H9 (cell line): ENCODE results near the gene CLMP. TPM values are rescaled to one million over a fixed set of nuclear protein-coding genes. Genes with fewer than 3 reads are reported as not detected.

ENCODE experiments used
- DNase-seq: peaks from one replicate; pipeline ENCODE4 v3.0.0-alpha.2; 2017
- H2AFZ ChIP-seq: one replicate; pipeline ENCODE4 v1.6.1; 2013; ENCODE audit warnings: mild to moderate bottlenecking, low read length, control low read depth, moderate library complexity
- H2AK5ac ChIP-seq: 2 replicates; pipeline ENCODE4 v1.6.1; 2013; ENCODE audit warnings: low read length, control low read depth, mixed read lengths; ENCODE audit not compliant: insufficient read length
- H2BK120ac ChIP-seq: one replicate; pipeline ENCODE4 v1.6.1; 2013; ENCODE audit warnings: low read depth, mild to moderate bottlenecking, low read length, control low read depth, inconsistent platforms; ENCODE audit not compliant: poor library complexity, severe bottlenecking
- H2BK12ac ChIP-seq: 2 replicates; pipeline ENCODE4 v1.6.1; 2013; ENCODE audit warnings: low read length, control low read depth, mixed read lengths, low read depth; ENCODE audit not compliant: insufficient read length
- H2BK15ac ChIP-seq: 2 replicates; pipeline ENCODE4 v1.6.1; 2013; ENCODE audit warnings: low read depth, low read length, control low read depth
- H2BK20ac ChIP-seq: one replicate; pipeline ENCODE4 v1.6.1; 2013; ENCODE audit warnings: low read depth, mild to moderate bottlenecking, low read length, control low read depth, inconsistent platforms; ENCODE audit not compliant: poor library complexity, severe bottlenecking
- H2BK5ac ChIP-seq: 2 replicates; pipeline ENCODE4 v1.6.1; 2013; ENCODE audit warnings: low read length, control low read depth, mixed read lengths; ENCODE audit not compliant: insufficient read length
- H3K14ac ChIP-seq: 2 replicates; pipeline ENCODE4 v1.6.1; 2013; ENCODE audit warnings: low read length, control low read depth; ENCODE audit not compliant: insufficient read depth
- H3K18ac ChIP-seq: 2 replicates; pipeline ENCODE4 v1.6.1; 2013; ENCODE audit warnings: low read depth, mild to moderate bottlenecking, mixed read lengths, low read length, control low read depth; ENCODE audit not compliant: insufficient read length
- H3K23ac ChIP-seq: 2 replicates; pipeline ENCODE4 v1.6.1; 2013; ENCODE audit warnings: low read length, control low read depth, mixed read lengths, low read depth; ENCODE audit not compliant: insufficient read length
- H3K23me2 ChIP-seq: 2 replicates; pipeline ENCODE4 v1.6.1; 2013; ENCODE audit warnings: low read depth, mild to moderate bottlenecking, mixed read lengths, low read length, control low read depth; ENCODE audit not compliant: insufficient read length, poor library complexity, severe bottlenecking
- H3K27ac ChIP-seq: 2 replicates; pipeline ENCODE4 v1.5.1; 2013; ENCODE audit warnings: low read length, control low read depth, mixed read lengths, low read depth; ENCODE audit not compliant: insufficient read length
- H3K27me3 ChIP-seq: 2 replicates; pipeline ENCODE4 v1.6.1; 2013; ENCODE audit warnings: low read length, control low read depth, inconsistent platforms; ENCODE audit not compliant: insufficient read depth
- H3K4ac ChIP-seq: 2 replicates; pipeline ENCODE4 v1.6.1; 2013; ENCODE audit warnings: low read depth, mild to moderate bottlenecking, control low read depth, inconsistent platforms, low read length, moderate library complexity
- H3K4me1 ChIP-seq: 2 replicates; pipeline ENCODE4 v1.6.1; 2013; ENCODE audit warnings: low read length, control low read depth, inconsistent platforms; ENCODE audit not compliant: insufficient read depth
- H3K4me2 ChIP-seq: 2 replicates; pipeline ENCODE4 v1.6.1; 2013; ENCODE audit warnings: low read length, control low read depth, mixed read lengths; ENCODE audit not compliant: insufficient read length, insufficient read depth
- H3K56ac ChIP-seq: 2 replicates; pipeline ENCODE4 v1.6.1; 2013; ENCODE audit warnings: low read depth, mild to moderate bottlenecking, mixed read lengths, low read length, control low read depth; ENCODE audit not compliant: insufficient read length
- H3K79me1 ChIP-seq: 2 replicates; pipeline ENCODE4 v1.6.1; 2013; ENCODE audit warnings: low read depth, mild to moderate bottlenecking, moderate library complexity, low read length, control low read depth, inconsistent platforms; ENCODE audit not compliant: insufficient read depth, poor library complexity, severe bottlenecking
- H3K79me2 ChIP-seq: 2 replicates; pipeline ENCODE4 v1.6.1; 2013; ENCODE audit warnings: low read length, control low read depth, inconsistent platforms; ENCODE audit not compliant: insufficient read depth
- H3K9ac ChIP-seq: 2 replicates; pipeline ENCODE4 v1.6.1; 2013; ENCODE audit warnings: low read length, control low read depth, mixed read lengths; ENCODE audit not compliant: insufficient read length; ENCODE audit errors: extremely low read depth
- H3K9me3 ChIP-seq: one replicate; pipeline ENCODE4 v1.6.1; 2013; ENCODE audit warnings: low read depth, low read length, inconsistent platforms; ENCODE audit not compliant: control insufficient read depth
- H3T11ph ChIP-seq: one replicate; pipeline ENCODE4 v1.6.1; 2013; ENCODE audit warnings: mild to moderate bottlenecking, low read length, control low read depth, inconsistent platforms
- H4K20me1 ChIP-seq: one replicate; pipeline ENCODE4 v1.6.1; 2013; ENCODE audit not compliant: control insufficient read depth, insufficient read length, insufficient read depth
- H4K5ac ChIP-seq: 2 replicates; pipeline ENCODE4 v1.6.1; 2013; ENCODE audit warnings: low read depth, mild to moderate bottlenecking, mixed read lengths, low read length, control low read depth; ENCODE audit not compliant: insufficient read length
- H4K8ac ChIP-seq: replicated peaks from 2 replicates; pipeline ENCODE4 v1.6.1; 2013; ENCODE audit warnings: low read length, control low read depth, mixed read lengths, low read depth; ENCODE audit not compliant: insufficient read length
- H4K91ac ChIP-seq: 2 replicates; pipeline ENCODE4 v1.6.1; 2013; ENCODE audit warnings: low read depth, mild to moderate bottlenecking, moderate library complexity, mixed read lengths, low read length, control low read depth; ENCODE audit not compliant: insufficient read length
- H3K27ac Mint-ChIP-seq, 3 experiments: 2 replicates in 2 of 3; 3 replicates in 1 of 3; pipeline ENCODE4 v1.8.0; 2020 to 2021; ENCODE audit warnings: mixed read lengths in 3 of 3, mild to moderate bottlenecking in 1 of 3, moderate library complexity in 1 of 3
- H3K27me3 Mint-ChIP-seq: 2 replicates; pipeline ENCODE4 v1.8.0; 2021; ENCODE audit warnings: low read depth, mild to moderate bottlenecking, moderate library complexity, mixed read lengths
- H3K36me3 Mint-ChIP-seq, 3 experiments: 2 replicates in 2 of 3; 3 replicates in 1 of 3; pipeline ENCODE4 v1.8.0; 2020 to 2021; ENCODE audit warnings: low read depth in 3 of 3, mixed read lengths in 3 of 3; ENCODE audit not compliant: insufficient read depth in 1 of 3
- H3K4me1 Mint-ChIP-seq, 2 experiments: 2 replicates each; pipeline ENCODE4 v1.8.0; 2020; ENCODE audit warnings: mixed read lengths in 2 of 2
- H3K4me3 Mint-ChIP-seq, 2 experiments: 2 replicates in 1 of 2; 3 replicates in 1 of 2; pipeline ENCODE4 v1.8.0; 2020 to 2021; ENCODE audit warnings: mild to moderate bottlenecking in 2 of 2, mixed read lengths in 2 of 2, moderate library complexity in 1 of 2
- H3K9me3 Mint-ChIP-seq, 2 experiments: 2 replicates in 1 of 2; 3 replicates in 1 of 2; pipeline ENCODE4 v1.8.0; 2020; ENCODE audit warnings: mild to moderate bottlenecking in 2 of 2, mixed read lengths in 2 of 2, moderate library complexity in 1 of 2
- CTCF ChIP-seq: fragments of 200-600 bp; sonication (generic); conservative IDR thresholded peaks from 3 replicates; pipeline ENCODE4 v1.8.0; 2021; ENCODE audit warnings: antibody characterized with exemption, mild to moderate bottlenecking
- WGBS: extraction: QIAGEN DNeasy Blood & Tissue Kit; methylation state at CpG from one replicate; pipeline ENCODE4 v1.1.7; 2013; ENCODE audit warnings: missing lambda C conversion rate, low lambda C conversion rate, mixed read lengths; ENCODE audit not compliant: insufficient read length; ENCODE audit errors: extremely low coverage; 5-methylcytosine and 5-hydroxymethylcytosine counted together
- total RNA-seq: library from RNA; stranded (reverse); gene quantifications from 2 replicates; pipeline ENCODE4 v1.2.1, GENCODE V29; 2021

Gene CLMP
- total RNA-seq, 1 experiment from 2014 or later: 13.8 TPM

GRCh38 chr11:123122341-123122740, 72.7 kb downstream of the CLMP start:
- Mint-ChIP-seq H3K27ac (no peak overlapping the region; a peak in 1 of 7 replicates), H3K9me3 (no peaks in the 10 kb centered on the region), H3K36me3 (no peaks in the 10 kb centered on the region), H3K27me3 (no peaks in the 10 kb centered on the region), H3K4me3 (no peak overlapping the region), H3K4me1 (peaks cover 5 to 9% of the 10 kb centered on the region in 2 experiments)
- WGBS: no CpG with 5 or more reads among the region's 8 CpGs
- Histone ChIP-seq H2BK12ac (no peak overlapping the region), H3K4me2 (no peak overlapping the region), H2AFZ (no peak overlapping the region), H3K4ac (no peak overlapping the region), H4K8ac (no peak overlapping the region), H2BK5ac (no peak overlapping the region), H3K9me3 (no peaks in the 10 kb centered on the region), H3K56ac (no peak overlapping the region), H3K9ac (no peak overlapping the region), H3K79me2 (no peaks in the 10 kb centered on the region), H3K18ac (no peak overlapping the region), H4K91ac (no peak overlapping the region), H2BK15ac (no peak overlapping the region), H3K27ac (no peak overlapping the region), H3K23ac (no peak overlapping the region), H4K20me1 (no peaks in the 10 kb centered on the region), H3K14ac (no peak overlapping the region), H4K5ac (no peak overlapping the region), H3K27me3 (no peaks in the 10 kb centered on the region), H3T11ph (no peak overlapping the region), H3K4me1 (0 out of 2 replicates have a peak, but pooled peaks cover 4% of the 10 kb centered on the region), H3K23me2 (no peaks in the 10 kb centered on the region), H2AK5ac (no peak overlapping the region), H3K79me1 (no peaks in the 10 kb centered on the region), H2BK20ac (no peak overlapping the region), H2BK120ac (no peak overlapping the region)
- DNase-seq: no peak
- TF ChIP-seq CTCF: no peak
